Gastroesophageal sphincter (tissue), 4 donors: ENCODE data around the gene TMEM184A. TPM values are rescaled to one million over a fixed set of nuclear protein-coding genes. Genes with fewer than 3 reads are reported as not detected.

Source experiments
- ATAC-seq: fragments of 150-250 bp; one replicate; pipeline ENCODE4 v1.9.1; 2016; ENCODE audit warnings: mild to moderate bottlenecking, moderate library complexity
- H3K27ac ChIP-seq, 4 donors: fragments of 200-600 bp; sonication (generic) in 3 of 4; 1 replicate in 3 of 4; 2 replicates in 1 of 4; pipeline ENCODE4 v1.5.1; 2016 to 2019
- H3K27me3 ChIP-seq: fragments of 200-600 bp; sonication (generic); one replicate; pipeline ENCODE4 v1.5.1; 2019
- H3K36me3 ChIP-seq, 2 donors: fragments of 200-600 bp; sonication (generic); one replicate each; pipeline ENCODE4 v1.5.1; 2019; ENCODE audit warnings: control low read depth in 1 of 2
- H3K4me1 ChIP-seq, 3 donors: fragments of 200-600 bp; sonication (generic); 1 replicate in 2 of 3; 2 replicates in 1 of 3; pipeline ENCODE4 v1.5.1; 2016 to 2019; ENCODE audit warnings: control low read depth in 2 of 3
- H3K4me3 ChIP-seq, 2 donors: fragments of 200-600 bp; sonication (generic); one replicate each; pipeline ENCODE4 v1.5.1; 2019; ENCODE audit warnings: mild to moderate bottlenecking in 1 of 2, moderate library complexity in 1 of 2
- H3K9me3 ChIP-seq, 3 donors: fragments of 200-600 bp; sonication (generic); one replicate each; pipeline ENCODE4 v1.5.1; 2017 to 2019; ENCODE audit warnings: control low read depth in 2 of 3
- CTCF ChIP-seq, 4 experiments: fragments of 200-600 bp in 2 of 4; fragments of 450-650 bp in 2 of 4; sonication (generic) in 1 of 4; IDR thresholded peaks; one replicate each; pipeline ENCODE4 v1.5.1; 2017 to 2019; ENCODE audit warnings: antibody characterized with exemption in 4 of 4, mild to moderate bottlenecking in 2 of 4, moderate library complexity in 2 of 4
- EP300 ChIP-seq: sonication (generic); formaldehyde crosslinking; IDR thresholded peaks from one replicate; pipeline ENCODE4 v1.6.1; 2017; ENCODE audit warnings: antibody characterized with exemption, mild to moderate bottlenecking
- POLR2A ChIP-seq, 2 donors: fragments of 450-650 bp; IDR thresholded peaks; one replicate each; pipeline ENCODE4 v1.6.1; 2017; ENCODE audit warnings: antibody characterized with exemption in 2 of 2, mild to moderate bottlenecking in 2 of 2, moderate library complexity in 1 of 2
- POLR2AphosphoS5 ChIP-seq: sonication (generic); formaldehyde crosslinking; IDR thresholded peaks from one replicate; pipeline ENCODE4 v1.6.1; 2017; ENCODE audit warnings: antibody characterized with exemption
- WGBS, 2 donors: methylation state at CpG; one replicate each; pipeline ENCODE4 v1.1.5; 2018; ENCODE audit warnings: low coverage in 1 of 2; 5-methylcytosine and 5-hydroxymethylcytosine counted together
- total RNA-seq, 4 donors: library from RNA; depleted of rRNA; stranded (reverse); fragments of >200 nt; gene quantifications; one replicate each; pipeline ENCODE4 v1.1.0, GENCODE V29; 2016

The TMEM184A gene
- total RNA-seq, 4 donors from 2014 or later, result 0.15 to 1.5 (median 0.31) TPM; not detected in 1

- peaks cover 0 to 100% of the 10 kb centered on the region in 2 donors for H3K36me3 ChIP-seq
- TF ChIP-seq POLR2AphosphoS5 (no peak), CTCF (IDR thresholded peaks at IDR 0.05) (no peak), POLR2A (IDR thresholded peaks at IDR 0.05) (no peak), EP300 (no peak)
Observed at GRCh38 chr7:1494866-1495563, 61.0 kb downstream of the TMEM184A start.

GRCh38 chr7:1494447-1494846, 61.6 kb downstream of the TMEM184A start:
- 74 to 85% methylated on average over 3 to 7 of the region's 25 CpGs for WGBS, 2 donors
- ATAC-seq, result no peak
- Histone ChIP-seq H3K9me3 (no peaks in the 10 kb centered on the region), H3K36me3 (peaks cover 0 to 100% of the 10 kb centered on the region in 2 donors), H3K4me1 (no peaks in the 10 kb centered on the region), H3K27ac (no peak overlapping the region), H3K27me3 (no peaks in the 10 kb centered on the region), H3K4me3 (no peak overlapping the region)
- no peak for TF ChIP-seq POLR2AphosphoS5
- TF ChIP-seq POLR2A (IDR thresholded peaks at IDR 0.05), result no peak
- TF ChIP-seq CTCF (IDR thresholded peaks at IDR 0.05), result no peak
- TF ChIP-seq EP300, result no peak

More at GRCh38 chr7:1494866-1495563, 61.0 kb downstream of the TMEM184A start:
- ATAC-seq, result no peak
- Histone ChIP-seq H3K27ac (no peak overlapping the region), H3K4me1 (no peaks in the 10 kb centered on the region), H3K4me3 (no peak overlapping the region), H3K27me3 (no peaks in the 10 kb centered on the region), H3K9me3 (no peaks in the 10 kb centered on the region)
- 93% methylated on average over 3 of the region's 27 CpGs; no CpG with 5 or more reads in 1 of the 2 donors for WGBS, 2 donors

- TF ChIP-seq EP300, result no peak
- TF ChIP-seq POLR2A (IDR thresholded peaks at IDR 0.05), result no peak
- no peak for TF ChIP-seq POLR2AphosphoS5
- TF ChIP-seq CTCF (IDR thresholded peaks at IDR 0.05), result no peak
- no peak for ATAC-seq
- Histone ChIP-seq H3K4me1 (no peaks in the 10 kb centered on the region), H3K4me3 (no peak overlapping the region), H3K27ac (no peak overlapping the region), H3K27me3 (no peaks in the 10 kb centered on the region), H3K9me3 (no peaks in the 10 kb centered on the region), H3K36me3 (peaks cover 0 to 100% of the 10 kb centered on the region in 2 donors)
- WGBS, 2 donors, result 92 to 100% methylated on average over 1 to 5 of the region's 26 CpGs
Observed at GRCh38 chr7:1493571-1493970, 62.4 kb downstream of the TMEM184A start.

GRCh38 chr7:1493129-1493528, 62.9 kb downstream of the TMEM184A start:
- Histone ChIP-seq H3K4me3 (no peak overlapping the region), H3K27ac (no peak overlapping the region), H3K27me3 (no peaks in the 10 kb centered on the region), H3K36me3 (peaks cover 0 to 100% of the 10 kb centered on the region in 2 donors), H3K9me3 (no peaks in the 10 kb centered on the region), H3K4me1 (no peaks in the 10 kb centered on the region)
- ATAC-seq, result no peak
- 93 to 100% methylated on average over 1 to 3 of the region's 20 CpGs for WGBS, 2 donors
- no peak for TF ChIP-seq POLR2AphosphoS5
- TF ChIP-seq POLR2A (IDR thresholded peaks at IDR 0.05), result no peak
- TF ChIP-seq CTCF (IDR thresholded peaks at IDR 0.05), result no peak
- TF ChIP-seq EP300, result no peak

GRCh38 chr7:1492640-1493039, 63.4 kb downstream of the TMEM184A start:
- no peak for ATAC-seq
- 90 to 91% methylated on average over 3 to 11 of the region's 33 CpGs for WGBS, 2 donors
- no peak overlapping the region for H3K4me3 ChIP-seq
- no peak for TF ChIP-seq POLR2AphosphoS5
- TF ChIP-seq POLR2A (IDR thresholded peaks at IDR 0.05), result no peak
- no peak for TF ChIP-seq EP300
- TF ChIP-seq CTCF (IDR thresholded peaks at IDR 0.05), result no peak
- H3K36me3 ChIP-seq, result peaks cover 0 to 100% of the 10 kb centered on the region in 2 donors
- H3K9me3 ChIP-seq, result no peaks in the 10 kb centered on the region
- H3K27me3 ChIP-seq, result no peaks in the 10 kb centered on the region
- H3K27ac ChIP-seq, result no peak overlapping the region
- no peaks in the 10 kb centered on the region for H3K4me1 ChIP-seq
